SK-N-SH (cell line): ENCODE data around the gene RNF130. TPM values are rescaled to one million over a fixed set of nuclear protein-coding genes. Genes with fewer than 3 reads are reported as not detected.

ENCODE experiments used
- CTCF ChIA-PET: fragments of 300-600, 350-600 bp; formaldehyde crosslinking; extraction: SDS; loops from one replicate; lab custom pipeline; 2021; lab: Yijun Ruan, JAX
- POLR2A ChIA-PET: fragments of 350-600 bp; sonication (Branson Sonifier 250); formaldehyde crosslinking; extraction: SDS; loops from one replicate; lab custom pipeline; 2020; ENCODE audit warnings: antibody characterized with exemption, inconsistent platforms; lab: Yijun Ruan, JAX
- DNase-seq: peaks from one replicate; pipeline ENCODE4 v3.0.0; 2012
- H2AFZ ChIP-seq: fragments of 200-600 bp; sonication (generic); 2 replicates; pipeline ENCODE4 v1.8.1; 2016; ENCODE audit warnings: antibody characterized with exemption, mild to moderate bottlenecking, low read depth
- H3F3A ChIP-seq: fragments of 200-600 bp; sonication (generic); replicated peaks from 2 replicates; pipeline ENCODE3; 2016; ENCODE audit warnings: antibody characterized with exemption, mild to moderate bottlenecking; ENCODE audit not compliant: insufficient read depth
- H3K27ac ChIP-seq, 2 experiments: fragments of 200-500 bp in 1 of 2; fragments of 200-600 bp in 1 of 2; sonication (Bioruptor generic) in 1 of 2; sonication (generic), shearing (Covaris generic) in 1 of 2; 2 replicates each; pipeline versions ENCODE4 v1.5.1 to v1.6.1; 2014 to 2016; ENCODE audit warnings: low read depth in 2 of 2, inconsistent platforms in 1 of 2, low read length in 1 of 2, mild to moderate bottlenecking in 1 of 2, mixed read lengths in 1 of 2
- H3K27me3 ChIP-seq: fragments of 200-600 bp; sonication (generic), shearing (Covaris generic); 2 replicates; pipeline ENCODE4 v1.6.1; 2016; ENCODE audit warnings: mixed run types; ENCODE audit not compliant: insufficient read depth
- H3K36me3 ChIP-seq, 2 experiments: fragments of 200-500 bp in 1 of 2; fragments of 200-600 bp in 1 of 2; sonication (Bioruptor generic) in 1 of 2; sonication (generic) in 1 of 2; replicated peaks in 1 of 2; 2 replicates each; pipeline versions ENCODE3 to v1.5.1; 2014 to 2016; ENCODE audit warnings: low read length in 1 of 2, mild to moderate bottlenecking in 1 of 2; ENCODE audit not compliant: insufficient read depth in 2 of 2, control insufficient read depth in 1 of 2
- H3K4me1 ChIP-seq, 2 experiments: fragments of 200-500 bp in 1 of 2; fragments of 200-600 bp in 1 of 2; sonication (Bioruptor generic) in 1 of 2; sonication (generic), shearing (Covaris generic) in 1 of 2; 2 replicates each; pipeline versions ENCODE4 v1.5.1 to v1.6.1; 2014 to 2016; ENCODE audit warnings: low read depth in 1 of 2, low read length in 1 of 2, mixed run types in 1 of 2; ENCODE audit not compliant: insufficient read depth in 2 of 2, control insufficient read depth in 1 of 2
- H3K4me2 ChIP-seq: fragments of 200-600 bp; sonication (generic), shearing (Covaris generic); 2 replicates; pipeline ENCODE4 v1.6.1; 2017; ENCODE audit warnings: mixed run types
- H3K4me3 ChIP-seq, 2 experiments: fragments of 200-500 bp in 1 of 2; fragments of 200-600 bp in 1 of 2; sonication (Bioruptor generic) in 1 of 2; sonication (generic), shearing (Covaris generic) in 1 of 2; 2 replicates each; pipeline versions ENCODE4 v1.5.1 to v1.8.1; 2014 to 2016; ENCODE audit warnings: low read depth in 2 of 2, inconsistent platforms in 1 of 2, low read length in 1 of 2, mild to moderate bottlenecking in 1 of 2, mixed read lengths in 1 of 2, moderate library complexity in 1 of 2
- H3K79me2 ChIP-seq: fragments of 200-600 bp; sonication (generic); 2 replicates; pipeline ENCODE4 v1.8.1; 2017; ENCODE audit warnings: mild to moderate bottlenecking; ENCODE audit not compliant: insufficient read depth
- H3K9ac ChIP-seq: fragments of 200-600 bp; sonication (generic); 2 replicates; pipeline ENCODE4 v1.6.1; 2017; ENCODE audit warnings: mixed run types
- H3K9me2 ChIP-seq: fragments of 200-600 bp; sonication (generic); 2 replicates; pipeline ENCODE4 v1.6.1; 2017; ENCODE audit warnings: mixed run types
- H3K9me3 ChIP-seq: fragments of 200-600 bp; sonication (generic); 2 replicates; pipeline ENCODE4 v1.6.1; 2017; ENCODE audit warnings: mixed run types, mild to moderate bottlenecking, moderate library complexity
- H4K20me1 ChIP-seq: fragments of 200-600 bp; sonication (generic); 2 replicates; pipeline ENCODE4 v1.6.1; 2017; ENCODE audit warnings: mild to moderate bottlenecking, mixed run types; ENCODE audit not compliant: insufficient read depth
- EZH2phosphoT487 ChIP-seq: fragments of 200-600 bp; sonication (generic); IDR thresholded peaks from 2 replicates; pipeline ENCODE4 v1.6.1; 2017; ENCODE audit warnings: low read depth, mixed run types, mild to moderate bottlenecking, antibody characterized with exemption, moderate library complexity, borderline replicate concordance
- FOSL2 ChIP-seq: IDR thresholded peaks from 2 replicates; pipeline ENCODE4 v1.4.0; 2012; ENCODE audit warnings: low read depth, mild to moderate bottlenecking, moderate library complexity, borderline replicate concordance
- MXI1 ChIP-seq: IDR thresholded peaks from 2 replicates; pipeline ENCODE4 v1.6.1; 2012; ENCODE audit warnings: mild to moderate bottlenecking, low read depth, low read length, improper control_type of control experiment
- NFIC ChIP-seq: IDR thresholded peaks from 2 replicates; pipeline ENCODE4 v1.4.0; 2012; ENCODE audit warnings: borderline replicate concordance
- NRF1 ChIP-seq: IDR thresholded peaks from 2 replicates; pipeline ENCODE4 v1.6.1; 2012; ENCODE audit warnings: low read depth, mild to moderate bottlenecking, low read length
- POLR2AphosphoS5 ChIP-seq: IDR thresholded peaks from 2 replicates; pipeline ENCODE4 v1.6.1; 2012; ENCODE audit warnings: low read depth, low read length
- RAD21 ChIP-seq: IDR thresholded peaks from 2 replicates; pipeline ENCODE4 v1.6.1; 2012; ENCODE audit warnings: mild to moderate bottlenecking, low read length
- RCOR1 ChIP-seq: fragments of 150-350 bp; IDR thresholded peaks from 2 replicates; pipeline ENCODE4 v1.6.1; 2017; ENCODE audit warnings: antibody characterized with exemption, low read length
- RXRA ChIP-seq: IDR thresholded peaks from 2 replicates; pipeline ENCODE4 v1.4.0; 2012; ENCODE audit warnings: low read depth, mild to moderate bottlenecking, borderline replicate concordance
- SMC3 ChIP-seq: IDR thresholded peaks from 2 replicates; pipeline ENCODE4 v1.6.1; 2012; ENCODE audit warnings: low read depth, low read length, improper control_type of control experiment
- TAF1 ChIP-seq: IDR thresholded peaks from 2 replicates; pipeline ENCODE4 v1.6.1; 2012; ENCODE audit warnings: low read depth, mild to moderate bottlenecking, low read length, moderate library complexity, borderline replicate concordance
- YY1 ChIP-seq: IDR thresholded peaks from 2 replicates; pipeline ENCODE4 v1.4.0; 2012; ENCODE audit warnings: low read depth, mild to moderate bottlenecking
- WGBS: methylation state at CpG from one replicate; pipeline ENCODE4 v1.1.6; 2017; ENCODE audit warnings: low lambda C conversion rate; 5-methylcytosine and 5-hydroxymethylcytosine counted together
- polyA plus RNA-seq, 3 experiments: library from polyadenylated mRNA; depleted of rRNA; stranded (reverse); fragments of >200 nt; gene quantifications; 2 replicates each; pipeline ENCODE4 v1.2.3, GENCODE V29; 2012
- TF ChIP-seq, protein P1 (sequence below): fragments of 200-600 bp; sonication (generic); IDR thresholded peaks from 2 replicates; pipeline ENCODE4 v1.6.1; 2017; ENCODE audit warnings: antibody characterized with exemption, mild to moderate bottlenecking, moderate library complexity
- TF ChIP-seq, protein P2 (sequence below): IDR thresholded peaks from 2 replicates; pipeline ENCODE4 v1.6.1; 2012; ENCODE audit warnings: mild to moderate bottlenecking, low read depth, low read length, moderate library complexity

RNF130 gene
- polyA plus RNA-seq, 1 of the 3 experiments (the other 2 are of a cell fraction): 41.4 TPM

GRCh38 chr5:179964015-179964414 is 107.5 kb downstream of the RNF130 start:
- POLR2A ChIA-PET: no interaction called here
- TF ChIP-seq EZH2phosphoT487 (no peak), NRF1 (no peak)
- TF ChIP-seq, protein P1, sequence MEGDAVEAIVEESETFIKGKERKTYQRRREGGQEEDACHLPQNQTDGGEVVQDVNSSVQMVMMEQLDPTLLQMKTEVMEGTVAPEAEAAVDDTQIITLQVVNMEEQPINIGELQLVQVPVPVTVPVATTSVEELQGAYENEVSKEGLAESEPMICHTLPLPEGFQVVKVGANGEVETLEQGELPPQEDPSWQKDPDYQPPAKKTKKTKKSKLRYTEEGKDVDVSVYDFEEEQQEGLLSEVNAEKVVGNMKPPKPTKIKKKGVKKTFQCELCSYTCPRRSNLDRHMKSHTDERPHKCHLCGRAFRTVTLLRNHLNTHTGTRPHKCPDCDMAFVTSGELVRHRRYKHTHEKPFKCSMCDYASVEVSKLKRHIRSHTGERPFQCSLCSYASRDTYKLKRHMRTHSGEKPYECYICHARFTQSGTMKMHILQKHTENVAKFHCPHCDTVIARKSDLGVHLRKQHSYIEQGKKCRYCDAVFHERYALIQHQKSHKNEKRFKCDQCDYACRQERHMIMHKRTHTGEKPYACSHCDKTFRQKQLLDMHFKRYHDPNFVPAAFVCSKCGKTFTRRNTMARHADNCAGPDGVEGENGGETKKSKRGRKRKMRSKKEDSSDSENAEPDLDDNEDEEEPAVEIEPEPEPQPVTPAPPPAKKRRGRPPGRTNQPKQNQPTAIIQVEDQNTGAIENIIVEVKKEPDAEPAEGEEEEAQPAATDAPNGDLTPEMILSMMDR: no peak
- TF ChIP-seq, all 33 proteins: peak for 0
- Histone ChIP-seq H3K27me3 (no peaks in the 10 kb centered on the region), H3K27ac (no peak overlapping the region), H3K9me2 (no peaks in the 10 kb centered on the region), H3K4me3 (no peak overlapping the region), H3K9ac (no peak overlapping the region), H3K4me2 (no peak overlapping the region), H3K36me3 (peaks cover 30 to 40% of the 10 kb centered on the region in 2 experiments), H3F3A (no peaks in the 10 kb centered on the region), H4K20me1 (no peaks in the 10 kb centered on the region), H2AFZ (no peak overlapping the region), H3K9me3 (no peaks in the 10 kb centered on the region), H3K79me2 (no peaks in the 10 kb centered on the region), H3K4me1 (no peaks in the 10 kb centered on the region)
- CTCF ChIA-PET: interaction anchor here (1.1 kb wide), 1 partner anchor 11 kb away, joined by 4 read pairs; no protein-coding TSS in a partner anchor
- WGBS: 95% methylated on average over 8 of the region's 8 CpGs
- no peak for DNase-seq

- no peaks in the 10 kb centered on the region for H3K9me2 ChIP-seq
- CTCF ChIA-PET: no interaction called here
- WGBS: 97% methylated on average over 4 of the region's 4 CpGs
Measured at GRCh38 chr5:179963375-179963774, 108.2 kb downstream of the RNF130 start.

More at GRCh38 chr5:179963375-179963774, 108.2 kb downstream of the RNF130 start:
- no peaks in the 10 kb centered on the region for H3K4me1 ChIP-seq
- DNase-seq: no peak
- no peak for TF ChIP-seq NFIC
- TF ChIP-seq RCOR1: no peak
- TF ChIP-seq NRF1: no peak
- no peak for TF ChIP-seq TAF1
- TF ChIP-seq SMC3: no peak
- TF ChIP-seq, protein P2, sequence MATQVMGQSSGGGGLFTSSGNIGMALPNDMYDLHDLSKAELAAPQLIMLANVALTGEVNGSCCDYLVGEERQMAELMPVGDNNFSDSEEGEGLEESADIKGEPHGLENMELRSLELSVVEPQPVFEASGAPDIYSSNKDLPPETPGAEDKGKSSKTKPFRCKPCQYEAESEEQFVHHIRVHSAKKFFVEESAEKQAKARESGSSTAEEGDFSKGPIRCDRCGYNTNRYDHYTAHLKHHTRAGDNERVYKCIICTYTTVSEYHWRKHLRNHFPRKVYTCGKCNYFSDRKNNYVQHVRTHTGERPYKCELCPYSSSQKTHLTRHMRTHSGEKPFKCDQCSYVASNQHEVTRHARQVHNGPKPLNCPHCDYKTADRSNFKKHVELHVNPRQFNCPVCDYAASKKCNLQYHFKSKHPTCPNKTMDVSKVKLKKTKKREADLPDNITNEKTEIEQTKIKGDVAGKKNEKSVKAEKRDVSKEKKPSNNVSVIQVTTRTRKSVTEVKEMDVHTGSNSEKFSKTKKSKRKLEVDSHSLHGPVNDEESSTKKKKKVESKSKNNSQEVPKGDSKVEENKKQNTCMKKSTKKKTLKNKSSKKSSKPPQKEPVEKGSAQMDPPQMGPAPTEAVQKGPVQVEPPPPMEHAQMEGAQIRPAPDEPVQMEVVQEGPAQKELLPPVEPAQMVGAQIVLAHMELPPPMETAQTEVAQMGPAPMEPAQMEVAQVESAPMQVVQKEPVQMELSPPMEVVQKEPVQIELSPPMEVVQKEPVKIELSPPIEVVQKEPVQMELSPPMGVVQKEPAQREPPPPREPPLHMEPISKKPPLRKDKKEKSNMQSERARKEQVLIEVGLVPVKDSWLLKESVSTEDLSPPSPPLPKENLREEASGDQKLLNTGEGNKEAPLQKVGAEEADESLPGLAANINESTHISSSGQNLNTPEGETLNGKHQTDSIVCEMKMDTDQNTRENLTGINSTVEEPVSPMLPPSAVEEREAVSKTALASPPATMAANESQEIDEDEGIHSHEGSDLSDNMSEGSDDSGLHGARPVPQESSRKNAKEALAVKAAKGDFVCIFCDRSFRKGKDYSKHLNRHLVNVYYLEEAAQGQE: no peak
- no peak for TF ChIP-seq YY1
- no peak for TF ChIP-seq MXI1
- TF ChIP-seq FOSL2: no peak
- no peak for TF ChIP-seq RXRA
- TF ChIP-seq POLR2AphosphoS5: no peak
- TF ChIP-seq RAD21: no peak
- no peak overlapping the region for H3K4me3 ChIP-seq
- no peak overlapping the region for H3K27ac ChIP-seq
- POLR2A ChIA-PET: no interaction called here
- peaks cover 25 to 38% of the 10 kb centered on the region in 2 experiments for H3K36me3 ChIP-seq
- no peak overlapping the region for H3K9ac ChIP-seq
- no peaks in the 10 kb centered on the region for H3K9me3 ChIP-seq
- no peaks in the 10 kb centered on the region for H3F3A ChIP-seq
- H3K4me2 ChIP-seq: no peak overlapping the region
- no peaks in the 10 kb centered on the region for H3K79me2 ChIP-seq
- no peaks in the 10 kb centered on the region for H4K20me1 ChIP-seq
- no peaks in the 10 kb centered on the region for H3K27me3 ChIP-seq
- H2AFZ ChIP-seq: no peak overlapping the region
